Left forelimb (tissue), 1 donor: ENCODE data around the gene GATB.

Experiments used
- DNase-seq: peaks from one replicate; pipeline ENCODE4 v3.0.0-alpha.2; 2018; ENCODE audit warnings: low spot score

Gene GATB

GRCh38 chr4:151651496-151651895, 109.3 kb downstream of the GATB start:
- no peak for DNase-seq

- no peak for DNase-seq
Measured at GRCh38 chr4:151649479-151649878, 111.3 kb downstream of the GATB start.

GRCh38 chr4:151646322-151646721, 114.5 kb downstream of the GATB start:
- DNase-seq: no peak

- no peak for DNase-seq
Measured at GRCh38 chr4:151644622-151645021, 116.2 kb downstream of the GATB start.

- DNase-seq: no peak
Measured at GRCh38 chr4:151643564-151643963, 117.2 kb downstream of the GATB start.

GRCh38 chr4:151641983-151642382, 118.8 kb downstream of the GATB start:
- DNase-seq: no peak

GRCh38 chr4:151641167-151641566, 119.6 kb downstream of the GATB start:
- no peak for DNase-seq

GRCh38 chr4:151640381-151640780, 120.4 kb downstream of the GATB start:
- no peak for DNase-seq

- no peak for DNase-seq
Measured at GRCh38 chr4:151638295-151638858, 122.4 kb downstream of the GATB start.

GRCh38 chr4:151631349-151631748, 129.5 kb downstream of the GATB start:
- no peak for DNase-seq

- no peak for DNase-seq
Measured at GRCh38 chr4:151629097-151629783, 131.6 kb downstream of the GATB start.

GRCh38 chr4:151628001-151628608, 132.7 kb downstream of the GATB start:
- no peak for DNase-seq

- no peak for DNase-seq
Measured at GRCh38 chr4:151627491-151627890, 133.3 kb downstream of the GATB start.

GRCh38 chr4:151626751-151627150, 134.1 kb downstream of the GATB start:
- DNase-seq: no peak

GRCh38 chr4:151626228-151626627, 134.6 kb downstream of the GATB start:
- no peak for DNase-seq

GRCh38 chr4:151624626-151625565, 135.9 kb downstream of the GATB start:
- DNase-seq: no peak
